Measurements from ENCODE around the gene IRX2. TPM values are rescaled to one million over a fixed set of nuclear protein-coding genes. Genes with fewer than 3 reads are reported as not detected.

Gene IRX2
- total RNA-seq, 1 donor from 2014 or later, result 4.2 TPM

DNA sequence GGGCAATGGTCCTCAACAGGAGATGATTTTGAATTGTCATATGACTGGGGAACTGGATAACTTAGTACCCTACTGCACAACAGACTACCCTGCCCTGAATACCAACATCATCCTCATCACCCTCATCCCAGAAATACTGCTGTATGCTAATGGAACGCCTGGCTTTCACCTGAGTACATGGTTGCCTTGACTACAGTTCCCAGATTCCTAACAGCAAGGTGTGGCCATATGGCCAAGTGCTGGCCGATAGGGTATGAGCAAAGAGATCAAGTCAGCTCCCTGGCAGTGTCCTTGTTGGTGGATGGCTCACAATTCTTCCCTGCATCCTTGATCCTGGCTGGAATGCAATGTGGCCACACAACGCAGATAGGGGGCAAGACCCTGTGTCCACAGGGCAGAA lies 31.2 kb upstream of the IRX2 start:
- Mint-ChIP-seq H3K4me3 (ENCODE audit: low read depth) (no peak overlapping the region), H3K27me3 (peaks cover 62% of the 10 kb centered on the region), H3K4me1 (ENCODE audit: low read depth) (peaks cover 3% of the 10 kb centered on the region), H3K27ac (no peak overlapping the region), H3K9me3 (ENCODE audit: low read depth) (peaks cover 20% of the 10 kb centered on the region), H3K36me3 (ENCODE audit: insufficient read depth) (no peaks in the 10 kb centered on the region)
- no peak for DNase-seq (ENCODE audit: low spot score, unreplicated experiment)
- TF ChIP-seq, protein P1, sequence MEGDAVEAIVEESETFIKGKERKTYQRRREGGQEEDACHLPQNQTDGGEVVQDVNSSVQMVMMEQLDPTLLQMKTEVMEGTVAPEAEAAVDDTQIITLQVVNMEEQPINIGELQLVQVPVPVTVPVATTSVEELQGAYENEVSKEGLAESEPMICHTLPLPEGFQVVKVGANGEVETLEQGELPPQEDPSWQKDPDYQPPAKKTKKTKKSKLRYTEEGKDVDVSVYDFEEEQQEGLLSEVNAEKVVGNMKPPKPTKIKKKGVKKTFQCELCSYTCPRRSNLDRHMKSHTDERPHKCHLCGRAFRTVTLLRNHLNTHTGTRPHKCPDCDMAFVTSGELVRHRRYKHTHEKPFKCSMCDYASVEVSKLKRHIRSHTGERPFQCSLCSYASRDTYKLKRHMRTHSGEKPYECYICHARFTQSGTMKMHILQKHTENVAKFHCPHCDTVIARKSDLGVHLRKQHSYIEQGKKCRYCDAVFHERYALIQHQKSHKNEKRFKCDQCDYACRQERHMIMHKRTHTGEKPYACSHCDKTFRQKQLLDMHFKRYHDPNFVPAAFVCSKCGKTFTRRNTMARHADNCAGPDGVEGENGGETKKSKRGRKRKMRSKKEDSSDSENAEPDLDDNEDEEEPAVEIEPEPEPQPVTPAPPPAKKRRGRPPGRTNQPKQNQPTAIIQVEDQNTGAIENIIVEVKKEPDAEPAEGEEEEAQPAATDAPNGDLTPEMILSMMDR (IDR thresholded peaks at IDR 0.05; ENCODE audit: unreplicated experiment), result no peak

DNA sequence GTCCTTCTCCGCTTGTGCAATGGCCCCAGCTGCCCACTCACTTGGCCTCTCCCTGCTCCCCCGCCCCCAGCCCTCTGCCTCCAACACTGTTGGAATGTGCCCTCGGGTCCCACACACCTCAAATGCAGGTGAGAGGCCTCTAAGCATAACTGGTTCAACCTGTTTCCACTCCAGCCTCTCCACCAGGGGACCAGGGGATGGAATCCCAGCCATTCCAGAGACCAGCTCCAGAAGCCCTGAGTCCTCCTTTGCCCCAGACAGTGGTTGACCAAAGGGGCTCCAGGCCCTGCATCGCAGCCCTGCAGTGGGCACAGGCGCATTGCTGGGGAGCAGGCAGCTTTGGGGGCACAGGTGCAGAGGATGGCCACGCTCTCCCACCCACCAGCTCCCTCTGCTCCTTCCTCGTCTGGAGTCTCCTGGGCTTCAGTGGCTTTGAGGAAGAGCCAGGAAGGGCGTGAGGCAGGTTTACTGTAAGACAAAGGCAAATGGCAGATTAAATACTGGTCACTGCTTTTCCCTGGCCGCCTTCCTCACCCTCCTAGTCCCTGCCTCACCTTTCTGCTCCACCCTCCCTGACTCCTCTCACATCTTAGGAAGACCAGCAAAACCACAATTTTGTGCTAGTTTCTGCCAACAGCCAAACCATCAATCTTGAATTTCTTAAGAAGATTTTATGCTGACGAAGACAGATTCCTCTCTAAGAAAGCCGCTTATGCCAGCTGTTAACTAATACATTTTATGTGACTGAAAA lies 29.1 kb upstream of the IRX2 start:
- TF ChIP-seq, protein P1 (IDR thresholded peaks at IDR 0.05; ENCODE audit: unreplicated experiment), result no peak
- Mint-ChIP-seq H3K4me1 (ENCODE audit: low read depth) (peaks cover 3% of the 10 kb centered on the region), H3K27ac (no peak overlapping the region), H3K27me3 (peaks cover 62% of the 10 kb centered on the region), H3K4me3 (ENCODE audit: low read depth) (no peak overlapping the region), H3K36me3 (ENCODE audit: insufficient read depth) (no peaks in the 10 kb centered on the region), H3K9me3 (ENCODE audit: low read depth) (peaks cover 12% of the 10 kb centered on the region)
- DNase-seq (ENCODE audit: low spot score, unreplicated experiment), result peak; percentile 43

DNA sequence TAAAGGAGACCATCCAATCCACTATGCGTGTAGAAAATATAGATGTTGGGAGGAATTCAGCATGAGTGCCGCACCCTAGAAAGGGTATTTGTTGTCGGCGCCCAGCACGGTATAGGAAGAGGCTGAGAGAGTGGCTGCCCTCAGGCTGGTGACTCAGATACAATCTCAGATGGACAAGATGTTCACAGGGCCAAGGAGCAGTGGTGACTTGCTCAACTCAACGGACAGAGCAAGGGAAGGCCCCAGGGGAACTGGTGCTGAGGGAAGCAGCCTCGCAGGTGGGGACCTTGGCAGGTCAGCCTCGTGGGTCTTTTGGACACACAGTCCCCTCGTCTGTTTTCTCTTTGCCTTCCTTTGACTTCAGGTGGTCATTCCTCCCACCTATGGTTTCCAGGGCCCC lies 28.0 kb upstream of the IRX2 start:
- TF ChIP-seq, protein P1 (IDR thresholded peaks at IDR 0.05; ENCODE audit: unreplicated experiment), result no peak
- Mint-ChIP-seq H3K9me3 (ENCODE audit: low read depth) (peaks cover 4% of the 10 kb centered on the region), H3K4me1 (ENCODE audit: low read depth) (peaks cover 3% of the 10 kb centered on the region), H3K27me3 (peaks cover 63% of the 10 kb centered on the region), H3K36me3 (ENCODE audit: insufficient read depth) (no peaks in the 10 kb centered on the region), H3K27ac (no peak overlapping the region), H3K4me3 (ENCODE audit: low read depth) (no peak overlapping the region)
- DNase-seq (ENCODE audit: low spot score, unreplicated experiment), result no peak

DNA sequence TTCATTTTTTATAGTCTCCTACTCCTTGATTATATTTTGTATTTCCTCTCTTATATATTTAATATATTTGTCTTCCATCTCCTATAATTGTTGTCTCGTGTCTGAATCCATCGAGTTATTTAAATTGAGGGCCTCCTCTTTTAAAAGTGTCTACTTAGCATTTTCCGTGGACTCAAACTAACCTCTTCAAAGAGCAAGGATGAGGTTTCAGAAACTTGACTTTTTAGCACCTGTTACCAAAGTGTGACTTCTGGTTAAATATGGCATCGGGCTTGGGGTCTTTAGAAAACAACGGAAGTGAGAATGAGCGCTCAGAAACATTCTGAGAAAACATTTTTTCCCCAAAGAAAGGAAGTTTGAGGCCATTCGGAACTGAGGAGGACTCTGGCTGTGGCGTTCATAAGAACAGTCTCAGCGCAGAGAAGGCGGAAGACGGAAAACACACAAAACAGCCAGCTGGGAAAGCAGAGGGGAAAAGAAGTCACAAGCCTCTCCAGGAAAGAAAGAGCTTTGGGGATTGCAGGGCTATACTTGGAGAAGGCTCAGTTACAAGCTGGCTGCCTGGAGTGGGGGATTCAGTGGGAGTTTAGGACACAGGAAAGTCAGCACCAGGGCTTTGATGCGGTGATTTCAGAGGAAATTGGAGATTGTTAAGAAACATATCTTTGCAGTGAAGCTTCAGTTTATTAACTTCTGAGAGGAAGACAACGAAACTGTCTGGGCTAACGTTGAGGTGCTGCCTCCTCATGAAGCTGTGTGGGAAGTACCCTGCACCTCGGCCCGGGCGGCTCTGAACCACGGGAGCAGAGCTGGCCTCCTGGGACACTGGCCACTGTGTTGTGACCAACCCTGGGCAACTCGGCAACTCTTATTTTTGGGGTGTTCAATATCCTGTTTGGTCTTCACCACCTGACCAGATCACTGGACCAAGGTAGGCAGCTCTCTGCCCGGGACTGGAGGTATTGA lies 25.1 kb upstream of the IRX2 start:
- Mint-ChIP-seq H3K27me3 (peaks cover 70% of the 10 kb centered on the region), H3K4me1 (ENCODE audit: low read depth) (peaks cover 3% of the 10 kb centered on the region), H3K36me3 (ENCODE audit: insufficient read depth) (no peaks in the 10 kb centered on the region), H3K27ac (no peak overlapping the region), H3K4me3 (ENCODE audit: low read depth) (no peak overlapping the region), H3K9me3 (ENCODE audit: low read depth) (no peaks in the 10 kb centered on the region)
- DNase-seq (ENCODE audit: low spot score, unreplicated experiment), result no peak
- TF ChIP-seq, protein P1 (IDR thresholded peaks at IDR 0.05; ENCODE audit: unreplicated experiment), result no peak

DNA sequence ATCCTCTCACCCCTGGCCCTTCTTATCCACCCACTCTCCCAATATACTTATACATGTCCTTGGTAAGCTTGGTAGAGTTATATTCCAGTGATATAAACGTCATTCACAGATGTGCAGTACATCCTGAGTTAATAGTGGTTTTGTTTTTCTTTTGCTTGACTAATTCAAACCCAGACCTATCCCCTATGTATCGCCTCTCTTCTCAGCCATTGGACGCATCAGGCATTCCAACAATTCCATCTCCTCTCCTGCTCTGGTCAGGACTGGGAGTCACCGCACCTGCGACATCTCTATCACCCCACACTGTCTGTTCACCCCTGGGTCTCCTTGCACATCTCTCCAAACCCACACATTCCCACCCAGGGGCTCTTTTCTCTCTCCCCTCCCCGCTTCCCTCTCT lies 21.9 kb upstream of the IRX2 start:
- H3K9me3 Mint-ChIP-seq (ENCODE audit: low read depth), result no peaks in the 10 kb centered on the region
- TF ChIP-seq, protein P1 (IDR thresholded peaks at IDR 0.05; ENCODE audit: unreplicated experiment), result no peak
- no peak for DNase-seq (ENCODE audit: low spot score, unreplicated experiment)
- H3K36me3 Mint-ChIP-seq (ENCODE audit: insufficient read depth), result no peaks in the 10 kb centered on the region
- no peak overlapping the region for H3K27ac Mint-ChIP-seq
- H3K4me3 Mint-ChIP-seq (ENCODE audit: low read depth), result no peak overlapping the region
- H3K27me3 Mint-ChIP-seq, result peaks cover 54% of the 10 kb centered on the region
- no peaks in the 10 kb centered on the region for H3K4me1 Mint-ChIP-seq (ENCODE audit: low read depth)

Measured in progenitor cell of endocrine pancreas (in vitro differentiated cells).